ENCODE results near the gene ANXA11.

- TF ChIP-seq POLR2A (IDR thresholded peaks at IDR 0.05) = no peak
- no peak for TF ChIP-seq CTCF (IDR thresholded peaks at IDR 0.05)
These were observed 101.0 kb downstream of the ANXA11 start for GRCh38 chr10:80104066-80104926.

Data from breast epithelium (tissue), 3 donors.